Body of pancreas (tissue), 4 donors: ENCODE data around the gene ALPP. TPM values are rescaled to one million over a fixed set of nuclear protein-coding genes. Genes with fewer than 3 reads are reported as not detected.
"Not testable (repeated sequence)": the region's sequence is repeated elsewhere in the genome, so short reads cannot be mapped to it uniquely, and the experiment has no call there.

Experiments used
- ATAC-seq: fragments of 150-250 bp; one replicate; pipeline ENCODE4 v1.9.1; 2016
- DNase-seq, 4 donors: peaks; one replicate each; pipeline ENCODE4 v3.0.0-alpha.2; 2019
- H3K27ac ChIP-seq, 4 donors: fragments of 200-600 bp; sonication (generic); 1 replicate in 3 of 4; 2 replicates in 1 of 4; pipeline versions ENCODE4 v1.5.1 to v1.6.1; 2016 to 2019; ENCODE audit warnings: mild to moderate bottlenecking in 1 of 4, mixed read lengths in 1 of 4, moderate library complexity in 1 of 4
- H3K27me3 ChIP-seq, 2 donors: fragments of 200-600 bp; sonication (generic); one replicate each; pipeline ENCODE4 v1.6.0; 2016; ENCODE audit warnings: mild to moderate bottlenecking in 1 of 2
- H3K36me3 ChIP-seq, 2 donors: fragments of 200-600 bp; sonication (generic); replicated peaks in 1 of 2; 2 replicates each; pipeline ENCODE4 v1.5.1; 2016; ENCODE audit warnings: low read depth in 2 of 2; ENCODE audit not compliant: insufficient read depth in 1 of 2
- H3K4me1 ChIP-seq: fragments of 200-600 bp; sonication (generic); one replicate; pipeline ENCODE4 v1.6.0; 2016
- H3K4me3 ChIP-seq, 2 donors: fragments of 200-600 bp; sonication (generic); 1 replicate in 1 of 2; 2 replicates in 1 of 2; pipeline ENCODE4 v1.5.1; 2016 to 2019
- H3K9me3 ChIP-seq, 3 donors: fragments of 200-600 bp; sonication (generic); 1 replicate in 2 of 3; 2 replicates in 1 of 3; pipeline ENCODE4 v1.5.1; 2016
- CTCF ChIP-seq, 7 experiments: fragments of 450-650 bp in 4 of 7; fragments of 200-600 bp in 3 of 7; sonication (generic) in 3 of 7; IDR thresholded peaks; one replicate each; pipeline ENCODE4 v1.5.1; 2016 to 2019; ENCODE audit warnings: antibody characterized with exemption in 7 of 7
- POLR2A ChIP-seq, 3 donors: fragments of 450-650 bp; IDR thresholded peaks; one replicate each; pipeline ENCODE4 v1.6.1; 2016; ENCODE audit warnings: antibody characterized with exemption in 3 of 3, mild to moderate bottlenecking in 2 of 3
- WGBS, 2 donors: methylation state at CpG; one replicate each; pipeline ENCODE4 v1.1.5; 2017; 5-methylcytosine and 5-hydroxymethylcytosine counted together
- intact Hi-C: fragments of 100-400 bp; cut with DNase I; formaldehyde crosslinking; loops from one replicate; pipeline ENCODE4 v1.15.1; 2023
- total RNA-seq, 2 donors: library from RNA; depleted of rRNA; stranded (reverse); fragments of >200 nt; gene quantifications; one replicate each; pipeline ENCODE4 v1.1.0, GENCODE V29; 2016

The ALPP gene
- total RNA-seq, 2 donors from 2014 or later, result 0.52 TPM; not detected in 1

GRCh38 chr2:232406556-232407310 is 28.2 kb downstream of the ALPP start, which contains the start of gene ALPG:
Gene ALPG (plus strand): TSS chr2:232406844. CDS start chr2:232406895, 51 bp downstream.
- no peak within 1 kb of the TSS for H3K4me3 ChIP-seq
- no peak for TF ChIP-seq CTCF (IDR thresholded peaks at IDR 0.05)
- TF ChIP-seq POLR2A (IDR thresholded peaks at IDR 0.05), result no peak
- no peaks in the 10 kb centered on the region for H3K27me3 ChIP-seq
- DNase-seq (no peak), ATAC-seq (no peak)
- intact Hi-C loops, result no loop called here
- 85 to 97% methylated on average over 5 to 17 of the region's 17 CpGs for WGBS, 2 donors
- H3K36me3 ChIP-seq, result no peaks in the 10 kb centered on the region
- no peaks in the 10 kb centered on the region for H3K4me1 ChIP-seq
- no peaks in the 10 kb centered on the region for H3K9me3 ChIP-seq
- H3K27ac ChIP-seq, result no peak within 1 kb of the TSS

DNA sequence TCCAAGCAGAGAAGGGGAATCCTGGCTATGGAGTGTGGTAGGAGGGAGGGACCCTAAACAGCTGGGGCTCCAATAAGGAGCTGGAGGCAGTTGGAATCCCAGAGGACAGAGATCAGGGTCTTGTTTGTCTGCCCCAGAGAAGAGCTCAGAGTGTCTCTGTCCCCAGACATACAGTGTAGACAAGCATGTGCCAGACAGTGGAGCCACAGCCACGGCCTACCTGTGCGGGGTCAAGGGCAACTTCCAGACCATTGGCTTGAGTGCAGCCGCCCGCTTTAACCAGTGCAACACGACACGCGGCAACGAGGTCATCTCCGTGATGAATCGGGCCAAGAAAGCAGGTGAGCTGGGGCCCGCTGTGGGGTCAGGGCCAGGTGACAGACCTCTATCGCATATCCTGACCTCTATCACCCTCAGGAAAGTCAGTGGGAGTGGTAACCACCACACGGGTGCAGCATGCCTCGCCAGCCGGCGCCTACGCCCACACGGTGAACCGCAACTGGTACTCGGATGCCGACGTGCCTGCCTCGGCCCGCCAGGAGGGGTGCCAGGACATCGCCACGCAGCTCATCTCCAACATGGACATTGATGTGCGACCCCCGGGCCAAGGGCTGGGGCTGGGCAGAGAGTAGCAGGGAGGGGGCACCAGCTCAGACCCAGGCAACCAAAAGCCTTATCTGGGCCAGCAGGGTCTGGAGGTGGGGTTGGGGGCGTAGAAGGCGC is 29.0 kb downstream of the ALPP start:
- H3K27me3 ChIP-seq, H3K4me3 ChIP-seq, H3K27ac ChIP-seq, H3K4me1 ChIP-seq, ATAC-seq, intact Hi-C loops, H3K36me3 ChIP-seq, H3K9me3 ChIP-seq, DNase-seq: not testable (repeated sequence)
- 79% methylated on average over 17 of the region's 30 CpGs; no CpG with 5 or more reads in 1 of the 2 donors for WGBS, 2 donors

DNA sequence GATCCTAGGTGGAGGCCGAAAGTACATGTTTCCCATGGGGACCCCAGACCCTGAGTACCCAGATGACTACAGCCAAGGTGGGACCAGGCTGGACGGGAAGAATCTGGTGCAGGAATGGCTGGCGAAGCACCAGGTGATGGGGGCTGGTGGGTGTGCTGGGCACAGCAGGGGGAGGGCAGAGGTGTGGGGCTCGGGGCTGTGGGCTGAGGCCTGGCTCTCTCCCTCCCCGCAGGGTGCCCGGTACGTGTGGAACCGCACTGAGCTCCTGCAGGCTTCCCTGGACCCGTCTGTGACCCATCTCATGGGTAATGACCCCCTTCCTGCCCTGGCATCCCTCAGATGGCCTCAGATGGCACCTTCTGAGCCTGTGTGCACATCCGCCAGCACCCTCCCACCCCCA is 29.7 kb downstream of the ALPP start:
- H3K9me3 ChIP-seq, H3K27me3 ChIP-seq, ATAC-seq, DNase-seq, H3K27ac ChIP-seq, intact Hi-C loops, H3K36me3 ChIP-seq, H3K4me3 ChIP-seq, H3K4me1 ChIP-seq: not testable (repeated sequence)
- WGBS, 2 donors, result 77% methylated on average over 9 of the region's 10 CpGs; no CpG with 5 or more reads in 1 of the 2 donors

DNA sequence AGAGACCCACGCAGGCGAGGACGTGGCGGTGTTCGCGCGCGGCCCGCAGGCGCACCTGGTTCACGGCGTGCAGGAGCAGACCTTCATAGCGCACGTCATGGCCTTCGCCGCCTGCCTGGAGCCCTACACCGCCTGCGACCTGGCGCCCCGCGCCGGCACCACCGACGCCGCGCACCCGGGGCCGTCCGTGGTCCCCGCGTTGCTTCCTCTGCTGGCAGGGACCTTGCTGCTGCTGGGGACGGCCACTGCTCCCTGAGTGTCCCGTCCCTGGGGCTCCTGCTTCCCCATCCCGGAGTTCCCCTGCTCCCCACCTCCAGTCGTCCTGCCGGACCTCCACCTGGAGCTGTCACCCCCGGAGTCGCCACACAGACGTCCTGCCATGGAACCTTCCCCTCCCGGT is 31.1 kb downstream of the ALPP start:
- H3K4me1 ChIP-seq, ATAC-seq, H3K9me3 ChIP-seq, H3K27me3 ChIP-seq, DNase-seq, intact Hi-C loops, H3K4me3 ChIP-seq, H3K27ac ChIP-seq, H3K36me3 ChIP-seq: not testable (repeated sequence)
- 43 to 71% methylated on average over 8 to 40 of the region's 40 CpGs for WGBS, 2 donors

DNA sequence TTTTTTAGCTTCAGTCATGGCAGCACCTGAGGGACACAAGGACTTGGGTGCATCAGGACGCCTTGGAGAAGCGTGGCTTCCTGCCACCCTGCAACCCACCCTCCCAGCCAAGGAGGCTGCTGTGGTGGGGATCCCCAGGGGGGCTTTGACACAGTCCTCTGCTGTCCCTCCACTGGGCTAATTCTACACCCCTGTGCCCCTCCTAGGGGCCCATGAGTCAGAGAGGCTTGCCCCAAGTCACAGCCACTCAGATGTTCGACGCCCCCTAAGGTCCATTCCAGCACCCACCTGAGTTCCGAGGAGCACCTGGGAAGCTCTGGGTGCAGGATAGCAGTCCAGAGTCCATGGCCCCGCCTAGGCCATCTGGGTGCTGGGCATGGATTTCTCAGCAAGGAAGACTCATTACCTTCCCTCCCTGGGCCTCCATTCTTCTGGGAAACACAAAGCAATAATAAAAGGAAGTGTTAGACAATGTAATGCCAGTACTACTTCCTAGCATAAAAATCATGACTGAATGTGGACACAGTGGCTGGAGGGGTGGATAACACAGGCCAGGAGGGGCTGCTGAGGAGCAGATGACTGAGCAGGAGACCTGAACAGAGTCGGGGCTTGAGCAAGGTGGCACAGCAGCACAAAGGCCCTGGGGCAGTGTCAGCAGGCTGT is 31.8 kb downstream of the ALPP start:
- no peaks in the 10 kb centered on the region for H3K4me1 ChIP-seq
- WGBS, 2 donors, result 63 to 80% methylated on average over 4 to 7 of the region's 7 CpGs
- H3K27ac ChIP-seq, result no peak overlapping the region
- H3K27me3 ChIP-seq, result peaks cover 0 to 3% of the 10 kb centered on the region in 2 donors
- no peaks in the 10 kb centered on the region for H3K9me3 ChIP-seq
- no peaks in the 10 kb centered on the region for H3K36me3 ChIP-seq
- DNase-seq (no peak), ATAC-seq (no peak)
- TF ChIP-seq CTCF (IDR thresholded peaks at IDR 0.05) (no peak), POLR2A (IDR thresholded peaks at IDR 0.05) (no peak)
- intact Hi-C loops, result no loop called here
- no peak overlapping the region for H3K4me3 ChIP-seq
